NCI-H1092 (cell line): Measurements from ENCODE around the gene L1TD1.
"Not testable (repeated sequence)": the region's sequence is repeated elsewhere in the genome, so short reads cannot be mapped to it uniquely, and the experiment has no call there.

Source experiments
- DNase-seq: peaks from one replicate; lab custom pipeline; 2025; lab: John Stamatoyannopoulos, UW

Gene L1TD1, protein sequence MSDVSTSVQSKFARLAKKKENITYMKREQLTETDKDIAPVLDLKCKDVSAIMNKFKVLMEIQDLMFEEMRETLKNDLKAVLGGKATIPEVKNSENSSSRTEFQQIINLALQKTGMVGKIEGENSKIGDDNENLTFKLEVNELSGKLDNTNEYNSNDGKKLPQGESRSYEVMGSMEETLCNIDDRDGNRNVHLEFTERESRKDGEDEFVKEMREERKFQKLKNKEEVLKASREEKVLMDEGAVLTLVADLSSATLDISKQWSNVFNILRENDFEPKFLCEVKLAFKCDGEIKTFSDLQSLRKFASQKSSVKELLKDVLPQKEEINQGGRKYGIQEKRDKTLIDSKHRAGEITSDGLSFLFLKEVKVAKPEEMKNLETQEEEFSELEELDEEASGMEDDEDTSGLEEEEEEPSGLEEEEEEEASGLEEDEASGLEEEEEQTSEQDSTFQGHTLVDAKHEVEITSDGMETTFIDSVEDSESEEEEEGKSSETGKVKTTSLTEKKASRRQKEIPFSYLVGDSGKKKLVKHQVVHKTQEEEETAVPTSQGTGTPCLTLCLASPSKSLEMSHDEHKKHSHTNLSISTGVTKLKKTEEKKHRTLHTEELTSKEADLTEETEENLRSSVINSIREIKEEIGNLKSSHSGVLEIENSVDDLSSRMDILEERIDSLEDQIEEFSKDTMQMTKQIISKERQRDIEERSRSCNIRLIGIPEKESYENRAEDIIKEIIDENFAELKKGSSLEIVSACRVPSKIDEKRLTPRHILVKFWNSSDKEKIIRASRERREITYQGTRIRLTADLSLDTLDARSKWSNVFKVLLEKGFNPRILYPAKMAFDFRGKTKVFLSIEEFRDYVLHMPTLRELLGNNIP

DNA sequence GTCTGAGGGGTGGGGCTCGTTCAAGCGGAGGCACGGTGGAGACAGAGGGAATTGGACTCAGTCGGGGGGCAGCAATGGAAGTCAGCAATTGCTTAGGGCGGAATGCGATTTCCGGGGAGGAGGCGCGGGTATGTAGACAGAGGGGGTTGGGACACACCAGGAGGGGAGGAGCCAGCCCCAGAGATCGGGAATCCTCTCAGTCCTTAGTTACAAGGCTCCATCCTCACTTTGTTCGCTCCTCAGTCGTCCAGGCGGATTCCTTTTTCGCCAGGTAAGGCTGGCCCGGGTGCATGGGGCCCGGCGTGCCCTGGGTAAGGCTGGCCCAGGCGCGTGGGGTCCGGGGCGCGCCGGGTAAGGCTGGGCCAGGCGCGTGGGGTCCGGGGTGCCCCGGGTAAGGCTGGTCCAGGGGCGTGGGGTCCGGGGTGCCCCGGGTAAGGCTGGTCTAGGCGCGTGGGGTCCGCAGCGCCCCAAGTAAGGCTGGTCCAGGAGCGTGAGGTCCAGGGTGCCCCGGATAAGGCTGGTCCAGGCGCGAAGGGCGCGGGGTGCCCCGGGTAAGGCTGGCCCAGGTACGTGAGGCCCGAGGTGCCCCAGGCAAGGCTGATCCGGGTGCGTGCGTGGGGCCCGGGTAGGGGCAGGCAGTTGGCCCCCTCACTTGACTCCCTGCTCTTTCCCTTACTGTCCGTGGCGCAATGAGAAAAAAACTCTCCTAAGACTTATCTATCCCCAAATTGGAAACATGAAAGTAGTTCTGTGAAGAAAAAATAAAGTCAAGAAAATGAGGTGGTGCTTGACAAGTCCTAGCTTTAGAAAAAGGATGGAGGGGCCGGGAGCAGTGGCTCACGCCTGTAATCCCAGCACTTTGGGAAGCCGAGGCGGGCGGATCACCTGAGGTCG is at the start of gene L1TD1:
Gene L1TD1, plus strand, starts transcription at position 199 of the 894 bp plus-strand sequence. CDS start 11,780 bp downstream, outside the sequence.
- no peak for DNase-seq

DNA sequence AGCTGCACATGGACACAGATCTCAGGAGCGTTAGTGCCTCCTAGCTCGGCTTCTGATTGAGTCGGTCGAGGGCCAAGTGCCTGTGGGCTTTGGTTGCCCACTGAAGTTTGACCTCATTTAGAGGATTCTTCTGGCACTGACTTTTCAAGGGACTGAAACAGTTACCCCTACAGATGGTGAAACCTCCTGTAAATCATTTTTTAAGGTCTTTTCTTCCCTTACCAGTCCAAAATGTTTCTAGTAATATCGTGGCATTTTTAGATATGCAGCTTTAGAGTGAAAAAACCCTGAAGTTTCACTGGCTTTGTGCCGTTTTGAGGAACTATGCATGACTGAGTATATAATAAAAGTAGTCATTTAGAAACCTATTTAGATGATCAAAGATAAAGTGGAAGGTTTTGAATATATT is 34.7 kb upstream of the L1TD1 start:
- DNase-seq: no peak

DNA sequence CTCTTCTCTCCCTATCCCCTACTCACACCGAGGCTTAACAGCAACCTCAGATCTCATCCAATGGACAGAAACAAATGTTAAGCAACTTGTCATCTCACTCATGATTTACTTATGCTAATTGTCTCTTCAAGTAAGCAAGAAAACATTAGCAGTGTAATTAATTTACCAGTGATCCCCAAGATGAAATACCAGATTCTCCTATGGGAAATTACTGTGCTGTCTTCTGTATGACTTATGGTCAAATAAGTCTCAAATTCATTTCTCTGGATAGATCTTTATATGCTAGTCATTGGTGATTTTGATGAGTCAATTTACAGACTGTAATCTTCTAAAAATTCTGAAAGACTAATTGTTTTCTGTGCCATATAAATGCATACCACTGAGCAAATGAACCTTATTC is 32.9 kb upstream of the L1TD1 start:
- DNase-seq: no peak

DNA sequence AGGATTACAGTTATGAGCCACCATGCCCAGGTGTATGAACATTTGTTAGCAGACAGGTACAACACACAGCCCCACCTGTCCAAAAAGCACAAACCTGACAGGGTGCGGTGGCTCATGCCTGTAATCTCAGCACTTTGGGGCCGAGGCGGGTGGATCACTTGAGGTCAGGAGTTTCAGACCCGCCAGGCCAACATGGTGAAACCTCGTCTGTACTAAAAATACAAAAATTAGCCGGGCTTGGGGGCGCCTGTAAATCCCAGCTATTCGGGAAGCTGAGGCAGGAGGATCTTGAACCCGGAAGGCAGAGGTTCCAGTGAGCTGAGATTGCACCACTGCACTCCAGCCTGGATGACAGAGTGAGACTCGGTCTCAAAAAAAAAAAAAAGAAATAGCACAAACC is 24.3 kb upstream of the L1TD1 start:
- DNase-seq: not testable (repeated sequence)

DNA sequence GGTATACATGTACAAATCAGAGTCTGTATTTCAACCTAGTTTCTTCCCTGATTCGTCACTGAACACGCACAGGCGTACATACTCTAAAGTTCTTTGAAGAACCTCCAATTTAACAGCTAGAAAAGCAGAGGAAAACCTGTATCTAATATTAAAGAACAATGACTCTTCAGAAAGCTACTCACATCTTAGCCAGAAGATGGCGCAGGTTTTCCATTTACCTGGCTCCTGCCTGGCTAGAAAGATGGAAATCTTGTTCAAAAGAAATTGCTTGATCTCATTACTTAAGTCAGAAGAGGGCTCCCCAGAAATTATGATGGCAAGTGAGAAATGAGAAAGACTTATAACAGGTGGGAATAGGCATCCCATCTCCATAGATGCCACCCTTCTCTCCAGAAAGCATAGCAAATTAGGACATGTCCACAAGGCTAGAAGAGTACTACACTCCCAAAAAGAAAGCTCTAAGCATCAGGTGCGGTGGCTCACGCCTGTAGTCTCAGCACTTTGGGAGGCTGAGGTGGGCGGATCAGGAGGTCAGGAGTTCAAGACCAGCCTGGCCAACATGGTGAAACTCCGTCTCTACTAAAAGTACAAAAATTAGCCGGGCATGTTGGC is 19.0 kb upstream of the L1TD1 start:
- peak; percentile 11 for DNase-seq

DNA sequence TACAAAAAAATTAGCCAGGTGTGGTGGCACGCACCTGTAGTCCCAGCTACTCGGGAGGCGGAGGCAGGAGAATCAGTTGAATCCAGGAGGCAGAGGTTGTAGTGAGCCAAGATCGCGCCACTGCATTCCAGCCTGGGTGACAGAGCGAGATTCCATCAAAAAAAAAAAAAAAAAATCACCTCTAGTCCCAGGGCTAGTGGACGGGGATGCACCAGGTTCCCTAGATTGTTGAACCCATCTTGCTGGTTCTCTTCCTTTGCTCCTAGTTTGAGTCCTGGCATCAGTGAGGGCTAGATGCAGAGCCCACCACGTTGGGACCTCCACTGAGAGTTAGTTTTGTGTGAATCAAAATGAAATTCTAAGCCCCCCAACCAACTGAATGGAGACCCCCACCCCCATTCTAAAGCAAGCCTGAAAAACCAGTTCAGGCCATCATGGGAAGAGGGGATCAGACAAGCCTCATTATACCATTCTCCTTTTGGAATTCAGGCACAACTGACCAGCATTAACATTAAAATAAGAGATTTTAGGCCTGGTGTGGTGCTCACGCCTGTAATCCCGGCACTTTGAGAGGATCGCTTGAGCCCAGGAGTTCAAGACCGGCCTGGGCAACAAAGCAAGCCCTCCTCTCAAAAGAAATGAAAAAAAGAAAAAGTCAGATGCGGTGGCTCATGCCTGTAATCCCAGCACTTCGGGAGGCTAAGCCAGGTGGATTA is 17.9 kb upstream of the L1TD1 start:
- DNase-seq: no peak

DNA sequence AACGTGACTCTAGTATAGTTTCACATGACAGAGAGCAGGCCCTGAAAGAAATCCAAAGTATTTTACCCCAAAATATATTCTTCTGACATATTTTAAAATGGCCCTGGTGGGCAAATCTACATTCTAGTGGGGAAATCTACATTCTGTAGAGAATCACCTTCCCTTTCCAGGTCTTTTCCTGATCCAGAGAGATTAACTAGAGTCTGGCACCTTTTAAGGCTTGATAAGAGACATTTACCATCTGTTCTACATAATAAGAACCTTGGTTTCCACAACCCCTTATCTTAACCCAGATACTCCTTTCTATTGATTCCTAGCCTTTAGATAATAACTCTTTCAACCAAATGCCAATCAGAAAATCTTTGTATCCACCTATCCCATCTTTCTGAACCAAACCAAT is 17.0 kb upstream of the L1TD1 start:
- DNase-seq: no peak

DNA sequence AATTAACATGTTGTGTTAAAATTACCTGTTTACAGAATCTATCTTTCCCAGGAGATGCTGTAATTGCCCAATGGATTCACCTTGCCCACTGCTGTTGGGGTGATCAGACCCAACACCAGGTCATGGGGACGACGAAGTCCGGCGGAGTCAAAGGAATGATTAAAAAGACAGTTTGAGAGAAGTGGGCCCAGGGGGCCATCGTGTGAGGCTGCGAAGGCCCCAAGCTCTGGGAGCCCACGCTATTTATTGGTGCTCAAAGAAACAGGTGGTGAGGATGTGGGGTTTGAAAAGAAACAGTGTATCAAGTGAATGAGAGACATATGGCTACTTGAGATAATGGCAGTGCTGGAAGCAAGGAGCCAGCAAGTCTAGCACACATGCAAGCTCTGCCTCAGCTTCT is 16.3 kb upstream of the L1TD1 start:
- peak; percentile 7 for DNase-seq

DNA sequence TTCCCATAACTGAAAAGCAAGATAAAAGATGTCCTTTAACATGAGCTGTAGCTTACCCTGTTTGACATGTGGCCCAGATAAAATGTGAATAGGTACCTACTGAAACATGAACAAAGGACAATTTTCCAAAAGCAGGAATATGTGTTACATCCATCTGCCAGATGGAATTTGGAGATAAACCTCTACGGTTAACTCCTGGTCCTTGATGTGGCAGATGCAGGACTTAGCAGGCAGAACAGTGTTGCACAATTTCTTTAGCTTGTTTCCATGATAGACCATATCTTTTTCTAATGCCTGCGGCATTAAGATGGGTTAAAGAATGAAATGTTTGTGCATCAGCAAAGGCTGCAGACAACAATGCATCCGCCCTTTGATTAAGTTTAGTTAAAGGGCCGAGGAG is 14.6 kb upstream of the L1TD1 start:
- DNase-seq: not testable (repeated sequence)

DNA sequence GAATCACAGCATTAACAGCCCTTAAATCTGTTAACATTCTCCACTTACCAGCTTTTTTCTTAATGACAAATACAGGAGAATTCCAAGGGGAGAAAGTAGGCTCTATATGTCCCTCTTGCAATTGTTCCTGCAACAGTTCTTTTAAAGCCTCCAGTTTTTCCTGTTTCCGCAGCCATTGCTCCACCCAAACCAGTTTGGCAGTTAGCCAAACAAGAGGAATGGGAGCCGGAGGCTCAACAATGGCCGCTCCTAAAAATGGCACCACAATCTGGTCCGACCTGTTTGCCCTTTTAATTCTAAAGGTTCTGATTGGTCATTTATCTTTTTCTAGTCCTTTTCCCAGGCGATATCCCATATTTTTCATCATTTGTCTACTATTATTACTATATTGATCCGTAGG is 14.0 kb upstream of the L1TD1 start:
- no peak for DNase-seq

DNA sequence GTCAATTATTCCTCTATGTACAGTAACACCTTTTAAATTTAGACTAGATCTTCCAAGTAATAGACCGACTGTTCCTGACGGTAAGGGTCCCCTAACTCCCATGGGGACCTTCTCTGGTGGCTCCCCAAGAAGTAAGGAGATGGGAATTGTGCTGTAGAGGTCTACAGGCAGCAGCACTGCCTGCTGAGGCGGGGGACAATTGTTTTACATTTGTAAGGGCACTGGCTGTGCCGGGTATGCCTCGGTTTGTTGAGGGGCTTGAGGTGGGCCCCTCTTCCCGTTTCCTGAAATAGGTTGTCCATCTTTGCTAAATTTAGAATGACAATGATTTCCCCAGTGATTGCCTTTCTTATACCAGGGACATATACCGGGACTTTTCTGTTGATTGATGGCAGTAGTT is 13.1 kb upstream of the L1TD1 start:
- DNase-seq: no peak

DNA sequence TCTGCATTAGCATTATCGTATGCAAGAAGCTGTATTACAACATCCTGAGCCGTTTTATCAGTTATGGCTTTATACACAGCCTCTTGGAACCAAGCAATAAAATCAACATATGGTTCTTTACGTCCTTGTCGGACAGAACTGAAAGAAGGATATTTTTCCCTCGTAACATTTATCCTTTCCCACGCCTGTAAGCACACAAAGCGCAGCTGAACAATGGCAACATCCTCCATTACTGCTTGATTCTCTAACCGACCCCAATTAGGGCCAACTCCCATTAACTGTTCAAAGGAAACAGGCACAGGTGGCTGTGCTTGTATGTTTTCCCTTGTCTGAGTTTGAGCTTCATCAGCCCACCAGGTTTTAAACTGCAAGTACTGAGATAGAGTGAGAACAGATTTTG is 12.5 kb upstream of the L1TD1 start:
- not testable (repeated sequence) for DNase-seq

DNA sequence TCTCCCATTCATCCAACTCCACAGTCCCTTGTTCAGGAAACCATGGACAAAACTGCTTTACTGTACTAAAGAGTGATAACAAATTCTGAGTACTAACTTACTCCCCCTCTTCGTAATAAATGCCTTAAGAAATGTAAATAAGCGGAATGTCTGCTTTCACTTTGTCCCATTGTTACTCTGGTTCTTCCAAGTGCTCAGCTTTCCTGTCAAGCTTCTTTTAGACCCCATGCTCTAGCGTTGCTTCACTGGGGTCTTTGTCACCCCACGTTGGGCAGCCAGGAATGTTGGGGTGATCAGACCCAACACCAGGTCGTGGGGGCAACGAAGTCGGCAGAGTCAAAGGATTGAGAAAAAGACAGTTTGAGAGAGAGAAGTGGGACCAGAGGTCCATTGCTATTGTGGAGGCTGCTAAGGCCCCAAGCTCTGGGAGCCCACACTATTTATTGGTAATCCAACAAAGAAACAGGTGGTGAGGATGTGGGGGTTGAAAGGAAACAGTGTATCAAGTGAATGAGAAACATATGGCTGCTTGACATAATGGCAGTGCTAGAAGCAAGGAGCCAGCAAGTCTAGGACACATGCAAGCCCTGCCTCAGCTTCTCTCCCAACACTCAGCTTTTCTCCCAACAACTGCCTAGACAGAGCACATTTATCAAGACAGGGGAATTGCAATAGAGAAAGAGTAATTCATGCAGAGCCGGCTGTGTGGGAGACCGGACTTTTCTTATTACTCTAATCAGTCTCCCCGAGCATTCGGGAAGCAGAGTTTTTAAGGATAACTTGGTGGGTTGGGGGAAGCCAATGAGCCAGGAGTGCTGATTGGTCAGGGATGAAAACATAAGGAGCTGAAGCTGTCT is 11.3 kb upstream of the L1TD1 start:
- not testable (repeated sequence) for DNase-seq

DNA sequence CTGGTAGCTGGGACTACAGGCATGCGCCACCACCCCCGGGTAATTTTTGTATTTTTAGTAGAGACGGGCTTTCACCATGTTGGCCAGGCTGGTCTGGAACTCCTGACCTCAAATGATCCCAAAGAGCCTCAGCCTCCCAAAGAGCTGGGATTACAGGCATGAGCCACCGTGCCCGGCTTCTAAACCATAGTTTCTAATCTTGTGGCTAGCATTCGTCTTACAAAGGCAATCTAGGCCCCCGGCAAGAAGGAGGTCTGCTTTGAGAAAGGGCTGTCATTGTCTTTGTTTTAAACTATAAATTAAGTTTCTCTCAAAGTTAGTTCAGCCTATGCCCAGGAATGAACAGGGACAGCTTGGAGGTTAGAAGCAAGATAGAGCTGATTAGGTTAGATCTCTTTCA is 10.3 kb upstream of the L1TD1 start:
- DNase-seq: no peak

DNA sequence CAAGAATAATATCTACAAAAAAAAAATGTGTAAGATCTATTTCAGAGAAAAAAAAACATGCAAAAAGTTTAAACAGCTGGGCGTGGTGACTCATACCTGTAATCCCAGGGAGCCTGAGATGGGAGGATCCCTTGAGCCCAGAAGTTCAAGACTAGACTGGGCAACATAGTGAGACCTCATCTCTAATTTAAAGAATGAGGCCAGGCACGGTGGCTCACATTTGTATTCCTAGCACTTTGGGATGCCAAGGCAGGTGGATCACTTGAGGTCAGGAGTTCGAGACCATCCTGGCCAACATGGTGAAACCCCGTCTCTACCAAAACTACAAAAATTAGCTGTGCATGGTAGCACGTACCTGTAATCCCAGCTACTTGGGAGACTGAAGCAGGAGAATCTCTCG is 9.4 kb upstream of the L1TD1 start:
- not testable (repeated sequence) for DNase-seq

DNA sequence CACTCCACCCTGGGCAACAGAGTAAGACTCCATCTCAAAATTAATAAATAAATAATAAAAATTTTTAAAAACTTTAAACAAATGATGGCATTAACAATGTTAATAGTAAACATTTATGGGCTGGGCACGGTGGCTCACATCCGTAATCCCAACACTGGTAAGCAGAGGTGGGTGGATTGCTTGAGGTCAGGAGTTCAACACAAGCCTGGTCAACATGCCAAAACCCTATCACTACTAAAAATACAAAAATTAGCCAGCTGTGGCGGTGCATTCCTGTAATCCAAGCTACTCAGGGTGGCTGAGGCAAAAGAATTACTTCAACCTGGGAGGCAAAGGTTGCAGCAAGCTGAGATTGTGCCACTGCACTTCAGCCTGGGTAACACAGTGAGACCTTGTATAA is 9.0 kb upstream of the L1TD1 start:
- DNase-seq: no peak

DNA sequence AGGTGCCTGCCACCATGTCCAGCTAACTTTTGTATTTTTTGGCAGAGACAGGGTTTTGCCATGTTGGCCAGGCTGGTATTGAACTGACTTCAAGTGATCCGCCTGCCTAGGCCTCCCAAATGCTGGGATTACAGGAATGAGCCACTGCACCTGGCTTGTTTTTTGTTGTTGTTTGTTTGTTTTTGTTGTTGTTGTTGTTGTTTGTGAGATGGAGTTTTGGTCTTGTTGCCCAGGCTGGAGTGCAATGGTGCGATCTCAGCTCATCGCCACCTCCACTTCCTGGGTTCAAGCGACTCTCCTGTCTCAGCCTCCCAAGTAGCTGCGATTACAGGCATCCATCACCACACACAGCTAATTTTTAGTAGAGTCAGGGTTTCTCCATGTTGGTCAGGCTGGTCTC is 7.1 kb upstream of the L1TD1 start:
- no peak for DNase-seq

DNA sequence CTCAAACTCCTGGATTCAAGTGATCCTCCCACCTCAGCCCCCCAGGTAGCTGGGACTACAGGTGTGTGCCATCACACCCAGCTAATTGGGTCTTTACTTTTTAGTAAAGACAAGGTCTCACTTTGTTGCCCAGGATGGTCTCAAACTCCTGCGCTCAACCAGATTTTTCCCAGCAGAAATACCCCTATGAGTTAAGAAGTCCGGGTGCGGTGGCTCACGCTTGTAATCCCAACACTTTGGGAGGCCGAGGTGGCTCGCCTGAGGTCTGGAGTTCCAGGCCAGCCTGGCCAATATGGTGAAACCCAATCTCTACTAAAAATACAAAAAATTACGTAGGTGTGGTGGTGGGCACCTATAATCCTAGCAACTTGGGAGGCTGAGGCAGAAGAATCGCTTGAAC is 6.5 kb upstream of the L1TD1 start:
- DNase-seq: no peak

DNA sequence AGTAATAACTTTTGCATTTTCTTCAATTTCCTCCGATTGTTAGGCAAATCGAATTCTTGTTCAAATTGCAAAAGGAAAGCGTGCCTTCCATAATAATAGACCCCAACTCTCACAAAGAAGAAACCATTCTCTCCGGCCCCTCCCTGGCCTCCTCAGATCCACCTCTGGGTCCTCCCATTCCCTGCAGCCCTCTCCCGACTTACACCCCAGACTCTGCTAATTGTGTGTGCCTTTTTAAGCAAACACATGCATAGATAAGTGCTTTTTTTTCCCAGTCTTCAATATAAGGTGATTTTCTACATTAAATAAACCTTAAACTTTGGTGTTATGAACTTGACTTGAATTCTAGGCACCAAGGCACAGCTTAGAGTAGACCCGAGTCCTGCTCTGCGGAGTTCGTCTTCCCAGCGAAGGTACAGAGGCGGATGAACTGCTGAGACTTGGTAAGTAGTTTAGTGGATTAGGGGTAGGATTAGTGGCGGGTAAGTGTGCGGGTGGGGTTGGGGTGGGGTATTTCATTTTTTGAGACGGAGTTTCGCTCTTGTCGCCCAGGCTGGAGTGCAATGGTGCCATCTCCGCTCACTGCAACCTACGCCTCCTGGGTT is 1.5 kb downstream of the L1TD1 start:
- DNase-seq: no peak
